Type B pancreatic cell (in vitro differentiated cells): ENCODE data around the gene PAPPA2. TPM values are rescaled to one million over a fixed set of nuclear protein-coding genes. Genes with fewer than 3 reads are reported as not detected.
A peak's percentile ranks its signal among the peaks of the same experiment; 100 is the strongest.
"Not testable (repeated sequence)": the region's sequence is repeated elsewhere in the genome, so short reads cannot be mapped to it uniquely, and the experiment has no call there.

Source experiments
- DNase-seq: peaks from one replicate; pipeline ENCODE4 v3.0.0; 2021; ENCODE audit warnings: mixed read lengths; ENCODE audit not compliant: unreplicated experiment; ENCODE audit errors: extremely low spot score
- H3K27ac Mint-ChIP-seq: 2 replicates; pipeline ENCODE4 v1.8.0; 2021; ENCODE audit warnings: mild to moderate bottlenecking, mixed read lengths
- H3K27me3 Mint-ChIP-seq: 2 replicates; pipeline ENCODE4 v1.8.0; 2021; ENCODE audit warnings: mixed read lengths
- H3K36me3 Mint-ChIP-seq: 2 replicates; pipeline ENCODE4 v1.8.0; 2021; ENCODE audit warnings: mixed read lengths
- H3K4me1 Mint-ChIP-seq: one replicate; pipeline ENCODE4 v1.8.0; 2021; ENCODE audit warnings: mixed read lengths; ENCODE audit not compliant: unreplicated experiment
- H3K4me3 Mint-ChIP-seq: 2 replicates; pipeline ENCODE4 v1.8.0; 2021; ENCODE audit warnings: mild to moderate bottlenecking, mixed read lengths
- H3K9me3 Mint-ChIP-seq: 2 replicates; pipeline ENCODE4 v1.8.0; 2021; ENCODE audit warnings: mixed read lengths
- total RNA-seq: library from RNA; stranded (reverse); gene quantifications from 2 replicates; pipeline ENCODE4 v1.2.1, GENCODE V29; 2021; ENCODE audit warnings: low replicate concordance
- TF ChIP-seq, protein P1 (sequence below): fragments of 200-600 bp; sonication (generic); conservative IDR thresholded peaks from 2 replicates; pipeline ENCODE4 v1.5.0; 2021; ENCODE audit warnings: antibody characterized with exemption, mild to moderate bottlenecking

PAPPA2 gene
- total RNA-seq, 1 donor from 2014 or later: 0.87 TPM

DNA sequence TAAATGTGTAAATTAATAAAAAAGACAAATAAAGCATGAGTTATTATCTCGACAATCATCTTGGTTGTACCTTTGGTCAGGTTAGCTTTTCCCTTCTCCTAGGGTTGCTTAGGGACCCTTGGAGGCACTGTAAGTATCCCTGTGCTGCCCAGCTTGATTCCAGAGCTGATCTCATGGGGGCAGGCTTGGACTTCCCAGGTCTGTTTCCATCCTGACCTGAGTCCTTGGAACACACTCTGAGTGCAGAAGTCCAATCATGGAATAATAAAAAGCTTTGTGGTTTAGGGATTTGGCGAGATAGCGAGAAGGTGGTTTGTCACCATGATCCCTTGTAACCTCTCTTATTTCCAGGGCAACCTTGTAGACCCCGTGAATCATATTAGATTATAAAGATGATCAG is 18.7 kb upstream of the PAPPA2 start:
- Mint-ChIP-seq H3K27me3 (no peaks in the 10 kb centered on the region), H3K36me3 (no peaks in the 10 kb centered on the region)
- no peak for DNase-seq

DNA sequence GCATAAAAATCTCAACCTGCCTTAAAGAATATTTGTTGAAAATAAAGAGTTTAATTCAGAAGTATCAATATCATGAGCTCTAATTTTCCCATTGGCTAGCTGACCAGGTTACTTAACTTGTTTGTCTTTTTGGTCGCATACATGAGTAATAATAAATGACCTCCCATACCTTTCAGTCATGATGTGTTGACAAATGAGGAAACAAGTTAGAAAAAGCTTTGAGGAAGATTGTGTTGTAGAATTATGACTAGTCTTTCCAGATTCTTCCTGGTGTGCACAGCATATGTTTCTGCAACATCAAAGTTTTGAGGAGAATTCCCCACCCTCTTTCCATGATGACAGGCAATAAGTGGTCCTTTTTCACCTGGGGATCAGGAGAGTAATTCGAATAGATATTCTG is 17.6 kb upstream of the PAPPA2 start:
- peaks cover 16% of the 10 kb centered on the region for H3K4me1 Mint-ChIP-seq
- no peaks in the 10 kb centered on the region for H3K27me3 Mint-ChIP-seq
- TF ChIP-seq, protein P1, sequence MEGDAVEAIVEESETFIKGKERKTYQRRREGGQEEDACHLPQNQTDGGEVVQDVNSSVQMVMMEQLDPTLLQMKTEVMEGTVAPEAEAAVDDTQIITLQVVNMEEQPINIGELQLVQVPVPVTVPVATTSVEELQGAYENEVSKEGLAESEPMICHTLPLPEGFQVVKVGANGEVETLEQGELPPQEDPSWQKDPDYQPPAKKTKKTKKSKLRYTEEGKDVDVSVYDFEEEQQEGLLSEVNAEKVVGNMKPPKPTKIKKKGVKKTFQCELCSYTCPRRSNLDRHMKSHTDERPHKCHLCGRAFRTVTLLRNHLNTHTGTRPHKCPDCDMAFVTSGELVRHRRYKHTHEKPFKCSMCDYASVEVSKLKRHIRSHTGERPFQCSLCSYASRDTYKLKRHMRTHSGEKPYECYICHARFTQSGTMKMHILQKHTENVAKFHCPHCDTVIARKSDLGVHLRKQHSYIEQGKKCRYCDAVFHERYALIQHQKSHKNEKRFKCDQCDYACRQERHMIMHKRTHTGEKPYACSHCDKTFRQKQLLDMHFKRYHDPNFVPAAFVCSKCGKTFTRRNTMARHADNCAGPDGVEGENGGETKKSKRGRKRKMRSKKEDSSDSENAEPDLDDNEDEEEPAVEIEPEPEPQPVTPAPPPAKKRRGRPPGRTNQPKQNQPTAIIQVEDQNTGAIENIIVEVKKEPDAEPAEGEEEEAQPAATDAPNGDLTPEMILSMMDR: no peak
- DNase-seq: no peak
- H3K4me3 Mint-ChIP-seq: peak overlapping the region; percentile 9
- no peaks in the 10 kb centered on the region for H3K36me3 Mint-ChIP-seq
- no peaks in the 10 kb centered on the region for H3K9me3 Mint-ChIP-seq
- peak overlapping the region; percentile 83 for H3K27ac Mint-ChIP-seq

More for the DNA sequence above, 18.7 kb upstream of the PAPPA2 start:
- TF ChIP-seq, protein P1: no peak
- no peak overlapping the region for H3K27ac Mint-ChIP-seq
- H3K9me3 Mint-ChIP-seq: no peaks in the 10 kb centered on the region
- peaks cover 16% of the 10 kb centered on the region for H3K4me1 Mint-ChIP-seq
- H3K4me3 Mint-ChIP-seq: no peak overlapping the region

DNA sequence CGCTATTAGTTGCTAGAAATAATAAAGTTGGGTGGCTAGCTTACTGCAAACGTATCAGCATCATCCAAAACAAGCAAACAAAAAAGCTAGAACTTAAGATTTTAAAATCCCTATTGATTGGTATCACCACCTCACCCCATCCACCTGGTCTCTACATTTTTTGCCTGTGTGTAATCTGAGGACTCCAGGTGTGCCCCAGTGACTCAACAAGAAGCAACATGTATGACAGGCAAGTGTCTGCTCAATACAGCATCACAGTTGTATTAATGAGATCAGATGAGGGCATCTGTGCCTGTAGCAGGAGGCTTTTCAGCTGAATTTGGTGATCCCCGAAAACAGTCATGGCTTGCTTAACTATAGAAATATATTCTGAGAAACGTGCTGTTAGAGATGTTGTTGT is 14.6 kb upstream of the PAPPA2 start:
- H3K4me1 Mint-ChIP-seq: peaks cover 6% of the 10 kb centered on the region
- no peak overlapping the region for H3K4me3 Mint-ChIP-seq
- H3K9me3 Mint-ChIP-seq: peaks cover 4% of the 10 kb centered on the region
- no peak for DNase-seq
- H3K27me3 Mint-ChIP-seq: no peaks in the 10 kb centered on the region
- H3K36me3 Mint-ChIP-seq: no peaks in the 10 kb centered on the region
- H3K27ac Mint-ChIP-seq: no peak overlapping the region
- TF ChIP-seq, protein P1: no peak

DNA sequence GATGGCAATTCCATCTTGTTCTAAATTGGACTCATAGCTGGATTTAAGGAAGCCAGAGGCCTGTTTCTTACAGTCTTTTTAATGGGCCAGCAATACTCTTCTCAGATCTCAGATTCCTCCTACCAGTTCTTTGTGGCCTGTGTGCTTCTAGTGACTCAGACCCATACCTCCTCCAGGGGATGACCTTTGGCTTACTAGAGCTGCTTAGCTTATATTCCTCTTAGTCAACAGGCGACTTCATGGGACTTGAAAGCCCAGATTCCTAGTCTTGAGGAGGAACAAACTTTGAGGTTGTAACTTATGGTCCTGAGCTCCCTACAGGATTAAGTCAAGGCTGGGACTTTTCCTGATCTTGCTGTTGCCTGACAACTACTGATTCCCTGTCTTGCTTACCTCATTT is 12.4 kb upstream of the PAPPA2 start:
- Mint-ChIP-seq H3K27me3 (no peaks in the 10 kb centered on the region), H3K36me3 (no peaks in the 10 kb centered on the region), H3K4me1 (no peaks in the 10 kb centered on the region), H3K4me3 (no peak overlapping the region), H3K27ac (peak overlapping the region; percentile 39), H3K9me3 (peaks cover 4% of the 10 kb centered on the region)
- TF ChIP-seq, protein P1: no peak
- DNase-seq: no peak

DNA sequence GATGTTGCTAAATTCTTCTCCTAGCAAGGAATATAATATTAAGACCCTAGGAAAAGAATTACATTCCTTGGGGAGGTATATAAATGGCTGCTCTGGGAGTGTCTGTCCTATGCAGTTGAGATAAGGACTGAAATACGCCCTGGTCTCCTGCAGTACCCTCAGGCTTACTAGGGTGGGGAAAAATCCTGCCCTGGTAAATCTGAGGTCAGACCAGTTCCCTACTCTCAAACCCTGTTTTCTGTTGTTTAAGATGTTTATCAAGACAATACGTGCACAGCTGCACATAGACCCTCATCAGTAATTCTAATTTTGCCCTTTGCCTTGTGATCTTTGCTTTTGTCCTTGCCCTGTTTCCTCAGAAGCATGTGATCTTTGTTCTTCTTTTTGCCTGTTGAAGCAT is 11.2 kb upstream of the PAPPA2 start:
- DNase-seq, H3K4me1 Mint-ChIP-seq, H3K4me3 Mint-ChIP-seq, H3K9me3 Mint-ChIP-seq, H3K27ac Mint-ChIP-seq, H3K36me3 Mint-ChIP-seq, H3K27me3 Mint-ChIP-seq: not testable (repeated sequence)

DNA sequence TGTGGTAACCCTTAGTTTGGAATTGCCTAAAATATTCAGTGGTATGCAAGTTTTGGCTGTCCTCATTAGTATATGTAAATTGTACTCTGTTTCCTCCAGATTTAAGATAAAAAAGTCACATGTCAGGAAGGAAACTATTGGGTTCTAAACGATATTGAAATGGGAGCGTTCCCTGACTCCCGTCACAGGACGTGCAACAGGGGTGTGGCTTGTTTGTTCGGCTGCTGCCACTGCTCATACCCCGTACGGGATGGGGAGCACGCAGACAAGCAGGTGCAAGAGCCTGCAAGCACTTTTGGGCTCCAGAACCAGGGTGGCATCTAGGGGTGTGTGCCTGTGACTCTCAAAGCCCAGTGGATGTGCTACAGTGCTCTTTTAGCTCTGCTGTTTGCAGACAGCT is 6.2 kb upstream of the PAPPA2 start:
- no peaks in the 10 kb centered on the region for H3K9me3 Mint-ChIP-seq
- no peak overlapping the region for H3K27ac Mint-ChIP-seq
- H3K27me3 Mint-ChIP-seq: no peaks in the 10 kb centered on the region
- TF ChIP-seq, protein P1: no peak
- no peak for DNase-seq
- H3K4me3 Mint-ChIP-seq: no peak overlapping the region
- no peaks in the 10 kb centered on the region for H3K36me3 Mint-ChIP-seq
- H3K4me1 Mint-ChIP-seq: no peaks in the 10 kb centered on the region
